ENCODE results near the gene SH2D3C. TPM values are rescaled to one million over a fixed set of nuclear protein-coding genes. Genes with fewer than 3 reads are reported as not detected.

SH2D3C gene
- total RNA-seq, 1 experiment from 2014 or later = not detected

- POLR2A ChIA-PET = no interaction called here
- H3K4me3 Mint-ChIP-seq (ENCODE audit: unreplicated experiment) = no peak overlapping the region
- intact Hi-C loops (cut with micrococcal nuclease) = loop anchor here (5.0 kb wide), 1 partner anchor 110 kb away; the partner anchor contains the start of gene STXBP1
- H3K9me3 Mint-ChIP-seq (ENCODE audit: unreplicated experiment) = no peaks in the 10 kb centered on the region
- H3K27ac Mint-ChIP-seq (ENCODE audit: low read depth, unreplicated experiment) = no peak overlapping the region
- no TSS peak for BruUV-seq (replicated peaks)
- H3K36me3 Mint-ChIP-seq (ENCODE audit: insufficient read depth, unreplicated experiment) = no peaks in the 10 kb centered on the region
- DNase-seq (ENCODE audit: unreplicated experiment) = no peak
- peaks cover 27% of the 10 kb centered on the region for H3K4me1 Mint-ChIP-seq (ENCODE audit: insufficient read depth, unreplicated experiment)
- CTCF ChIA-PET = interaction anchor here (0.6 to 1.5 kb wide), 5 partner anchors 12 to 199 kb away, joined by 3 to 8 read pairs (median 4); partner anchors contain the start of genes CDK9 and TOR2A
- no peak for TF ChIP-seq CTCF (IDR thresholded peaks at IDR 0.05; ENCODE audit: unreplicated experiment)
- H3K27me3 Mint-ChIP-seq (ENCODE audit: insufficient read depth, unreplicated experiment) = no peaks in the 10 kb centered on the region
Measured at GRCh38 chr9:127722055-127722745, 56.3 kb downstream of the SH2D3C start.

- POLR2A ChIA-PET = no interaction called here
- no TSS peak for BruUV-seq (replicated peaks)
- H3K4me1 Mint-ChIP-seq (ENCODE audit: insufficient read depth, unreplicated experiment) = peaks cover 27% of the 10 kb centered on the region
- no peaks in the 10 kb centered on the region for H3K36me3 Mint-ChIP-seq (ENCODE audit: insufficient read depth, unreplicated experiment)
- intact Hi-C loops (cut with micrococcal nuclease) = loop anchor here (5.0 kb wide), 1 partner anchor 109 kb away; the partner anchor contains the start of gene STXBP1
- DNase-seq (ENCODE audit: unreplicated experiment) = peak; percentile 67
- H3K27ac Mint-ChIP-seq (ENCODE audit: low read depth, unreplicated experiment) = peak overlapping the region; percentile 82
- H3K27me3 Mint-ChIP-seq (ENCODE audit: insufficient read depth, unreplicated experiment) = no peaks in the 10 kb centered on the region
- H3K9me3 Mint-ChIP-seq (ENCODE audit: unreplicated experiment) = no peaks in the 10 kb centered on the region
- no peak overlapping the region for H3K4me3 Mint-ChIP-seq (ENCODE audit: unreplicated experiment)
- CTCF ChIA-PET = interaction anchor here (0.6 to 1.5 kb wide), 4 partner anchors 13 to 149 kb away, joined by 3 to 8 read pairs (median 4); partner anchors contain the start of genes CDK9 and TOR2A
- peak; percentile 20 for TF ChIP-seq CTCF (IDR thresholded peaks at IDR 0.05; ENCODE audit: unreplicated experiment)
Measured at GRCh38 chr9:127721391-127721821, 57.1 kb downstream of the SH2D3C start.

- no peak for TF ChIP-seq CTCF (IDR thresholded peaks at IDR 0.05; ENCODE audit: unreplicated experiment)
- intact Hi-C loops (cut with micrococcal nuclease) = loop anchor here (5.0 kb wide), 1 partner anchor 109 kb away; the partner anchor contains the start of gene STXBP1
- no peak for DNase-seq (ENCODE audit: unreplicated experiment)
- Mint-ChIP-seq H3K27ac (ENCODE audit: low read depth, unreplicated experiment) (peak overlapping the region; percentile 82), H3K9me3 (ENCODE audit: unreplicated experiment) (no peaks in the 10 kb centered on the region), H3K27me3 (ENCODE audit: insufficient read depth, unreplicated experiment) (no peaks in the 10 kb centered on the region), H3K36me3 (ENCODE audit: insufficient read depth, unreplicated experiment) (no peaks in the 10 kb centered on the region), H3K4me3 (ENCODE audit: unreplicated experiment) (no peak overlapping the region), H3K4me1 (ENCODE audit: insufficient read depth, unreplicated experiment) (peaks cover 32% of the 10 kb centered on the region)
- no TSS peak for BruUV-seq (replicated peaks)
- POLR2A ChIA-PET = no interaction called here
- CTCF ChIA-PET = interaction anchor here (1.5 kb wide), 1 partner anchor 149 kb away, joined by 4 read pairs; no protein-coding TSS in a partner anchor
Measured at GRCh38 chr9:127720865-127721227, 57.6 kb downstream of the SH2D3C start.

GRCh38 chr9:127720031-127720864 lies 58.2 kb downstream of the SH2D3C start:
- POLR2A ChIA-PET = no interaction called here
- CTCF ChIA-PET = interaction anchor here (0.7 to 0.9 kb wide), 2 partner anchors 14 to 423 kb away, joined by 3 read pairs; partner anchors contain the start of gene TOR2A
- intact Hi-C loops (cut with micrococcal nuclease) = loop anchor here (5.0 kb wide), 1 partner anchor 108 kb away; the partner anchor contains the start of gene STXBP1
- Mint-ChIP-seq H3K27me3 (ENCODE audit: insufficient read depth, unreplicated experiment) (no peaks in the 10 kb centered on the region), H3K4me3 (ENCODE audit: unreplicated experiment) (no peak overlapping the region), H3K36me3 (ENCODE audit: insufficient read depth, unreplicated experiment) (no peaks in the 10 kb centered on the region), H3K9me3 (ENCODE audit: unreplicated experiment) (no peaks in the 10 kb centered on the region), H3K4me1 (ENCODE audit: insufficient read depth, unreplicated experiment) (peaks cover 34% of the 10 kb centered on the region), H3K27ac (ENCODE audit: low read depth, unreplicated experiment) (peak overlapping the region; percentile 82)
- DNase-seq (ENCODE audit: unreplicated experiment) = no peak
- BruUV-seq (replicated peaks) = no TSS peak
- no peak for TF ChIP-seq CTCF (IDR thresholded peaks at IDR 0.05; ENCODE audit: unreplicated experiment)
